HG02884 (cell line): Measurements from ENCODE around the gene SULT4A1.
"Not testable (repeated sequence)": the region's sequence is repeated elsewhere in the genome, so short reads cannot be mapped to it uniquely, and the experiment has no call there.

Experiments used
- ATAC-seq: cut with Tn5 transposase; IDR thresholded peaks from one replicate; pipeline ENCODE4 v1.9.1; 2021; ENCODE audit warnings: mild to moderate bottlenecking, moderate library complexity; ENCODE audit not compliant: unreplicated experiment

The SULT4A1 gene, protein sequence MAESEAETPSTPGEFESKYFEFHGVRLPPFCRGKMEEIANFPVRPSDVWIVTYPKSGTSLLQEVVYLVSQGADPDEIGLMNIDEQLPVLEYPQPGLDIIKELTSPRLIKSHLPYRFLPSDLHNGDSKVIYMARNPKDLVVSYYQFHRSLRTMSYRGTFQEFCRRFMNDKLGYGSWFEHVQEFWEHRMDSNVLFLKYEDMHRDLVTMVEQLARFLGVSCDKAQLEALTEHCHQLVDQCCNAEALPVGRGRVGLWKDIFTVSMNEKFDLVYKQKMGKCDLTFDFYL

DNA sequence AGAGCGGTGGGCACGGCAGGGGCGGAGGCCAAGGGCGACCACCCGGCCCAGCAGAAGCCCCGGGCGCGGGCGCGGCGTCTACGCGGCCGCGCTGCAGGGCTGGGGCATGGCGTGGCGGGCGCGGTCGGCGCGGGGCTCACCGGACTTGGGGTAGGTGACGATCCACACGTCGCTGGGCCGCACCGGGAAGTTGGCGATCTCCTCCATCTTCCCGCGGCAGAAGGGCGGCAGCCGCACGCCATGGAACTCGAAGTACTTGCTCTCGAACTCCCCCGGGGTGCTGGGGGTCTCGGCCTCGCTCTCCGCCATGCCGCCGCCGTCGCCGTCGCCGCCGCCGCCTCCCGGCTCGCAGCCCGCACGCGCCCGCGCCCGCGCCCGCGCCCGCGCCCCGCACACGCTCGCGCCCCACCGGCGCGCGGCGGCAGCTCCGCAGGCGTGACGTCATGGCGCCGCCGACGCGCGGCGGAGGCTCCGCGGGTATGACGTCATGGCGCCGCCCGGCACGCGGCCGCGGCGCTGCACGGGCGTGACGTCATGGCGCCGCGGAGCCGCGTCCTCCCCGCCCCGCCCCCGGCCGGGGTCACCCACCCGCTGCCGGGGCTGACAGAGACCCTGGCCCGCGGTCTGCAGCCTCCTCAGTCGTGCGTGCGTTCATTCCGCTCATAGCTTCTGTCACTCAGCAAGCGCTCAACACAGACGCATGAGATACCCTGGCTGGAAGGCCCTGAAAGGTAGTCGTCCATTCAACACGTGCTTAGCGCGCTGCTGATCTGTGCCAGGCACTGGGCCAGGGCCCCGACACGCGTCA lies at the start of gene SULT4A1:
TSS of gene SULT4A1 (minus strand) at position 440 of the 808 bp plus-strand sequence. CDS start at position 309, 131 bp downstream.
- no peak for ATAC-seq

GRCh38 chr22:43911351-43911750 lies 49.0 kb upstream of the SULT4A1 start:
- ATAC-seq = no peak

- no peak for ATAC-seq
Observed at GRCh38 chr22:43910178-43910695, 47.9 kb upstream of the SULT4A1 start.

GRCh38 chr22:43909708-43910107 lies 47.4 kb upstream of the SULT4A1 start:
- no peak for ATAC-seq

DNA sequence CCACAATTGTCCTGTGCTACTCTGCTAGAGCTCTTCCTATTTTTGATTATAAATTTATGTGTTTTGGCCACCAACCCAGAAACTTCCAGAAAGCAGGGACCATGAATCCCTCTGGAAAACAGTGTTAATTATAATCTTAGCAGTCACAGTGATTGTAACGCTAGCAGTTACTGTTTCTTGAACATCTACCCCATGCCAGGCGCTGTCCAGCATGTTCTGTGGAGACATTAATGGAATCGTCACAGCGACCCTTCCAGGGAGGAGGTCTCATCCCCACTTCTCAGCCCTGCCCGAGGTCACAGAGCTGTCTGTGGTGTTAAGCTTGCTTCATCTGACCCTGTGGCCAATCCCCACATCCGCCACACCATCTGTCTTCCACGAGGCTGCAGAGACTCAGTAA lies 43.4 kb upstream of the SULT4A1 start:
- ATAC-seq = no peak

- ATAC-seq = not testable (repeated sequence)
Observed at GRCh38 chr22:43904412-43904811, 42.1 kb upstream of the SULT4A1 start.

- ATAC-seq = not testable (repeated sequence)
Observed at GRCh38 chr22:43903033-43903432, 40.7 kb upstream of the SULT4A1 start.

- no peak for ATAC-seq
Observed at GRCh38 chr22:43901976-43902643, 39.8 kb upstream of the SULT4A1 start.

- no peak for ATAC-seq
Observed at GRCh38 chr22:43900206-43900605, 37.9 kb upstream of the SULT4A1 start.

DNA sequence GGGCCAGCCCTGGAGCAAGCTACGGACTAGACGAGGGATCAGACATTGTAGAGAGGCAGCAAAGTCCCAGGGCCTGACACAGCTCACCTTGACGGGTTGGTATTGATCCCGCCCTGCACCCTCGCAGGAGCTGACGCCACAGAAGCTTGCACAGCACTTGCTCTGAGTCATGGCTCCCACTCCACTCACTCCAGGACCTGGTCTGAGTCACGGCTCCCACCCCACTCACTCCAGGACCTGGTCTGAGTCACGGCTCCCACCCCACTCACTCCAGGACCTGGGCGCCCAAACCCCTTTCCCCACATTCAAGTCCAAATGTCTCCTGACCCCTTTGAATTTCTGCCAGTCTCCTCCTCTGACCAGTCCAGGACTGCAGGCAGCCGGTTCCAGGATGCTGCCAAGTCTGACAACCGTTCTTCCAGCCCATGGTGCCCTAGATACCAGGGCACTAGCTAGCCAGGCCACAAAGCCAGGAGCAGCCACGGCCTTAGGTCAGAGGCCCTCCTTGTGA lies 35.5 kb upstream of the SULT4A1 start:
- ATAC-seq = no peak

DNA sequence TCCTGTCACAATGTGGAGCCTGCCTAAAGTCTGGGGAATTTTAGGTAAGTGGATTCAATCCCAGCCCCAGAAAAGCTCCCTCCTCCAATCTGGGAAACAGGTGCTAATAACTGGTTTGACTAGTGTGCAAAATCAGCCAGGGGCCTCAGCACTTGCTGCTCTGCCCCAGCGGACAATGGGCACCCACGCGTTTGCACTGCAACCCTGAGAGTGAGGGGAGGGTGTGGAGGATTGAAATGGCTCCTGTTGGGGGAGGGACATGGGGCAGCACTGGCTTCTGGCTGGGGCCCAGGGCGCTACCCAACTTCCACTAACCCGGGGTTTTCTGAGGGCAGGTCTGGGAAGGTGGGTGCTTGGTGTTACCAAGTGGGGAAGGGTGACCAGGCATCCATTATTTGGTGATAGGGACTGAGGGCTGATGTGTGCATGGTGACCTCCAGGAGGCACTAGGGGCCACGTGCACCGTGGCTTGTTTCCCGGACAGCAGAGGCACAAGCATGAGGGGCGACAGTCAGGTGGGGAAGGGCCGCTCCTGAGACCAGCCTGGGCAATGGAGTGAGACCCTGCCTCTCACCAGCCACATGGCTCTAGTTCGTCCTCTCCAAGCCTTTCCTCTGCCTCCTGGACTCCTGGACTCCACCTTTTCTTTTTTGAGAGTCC lies 33.8 kb upstream of the SULT4A1 start:
- no peak for ATAC-seq

DNA sequence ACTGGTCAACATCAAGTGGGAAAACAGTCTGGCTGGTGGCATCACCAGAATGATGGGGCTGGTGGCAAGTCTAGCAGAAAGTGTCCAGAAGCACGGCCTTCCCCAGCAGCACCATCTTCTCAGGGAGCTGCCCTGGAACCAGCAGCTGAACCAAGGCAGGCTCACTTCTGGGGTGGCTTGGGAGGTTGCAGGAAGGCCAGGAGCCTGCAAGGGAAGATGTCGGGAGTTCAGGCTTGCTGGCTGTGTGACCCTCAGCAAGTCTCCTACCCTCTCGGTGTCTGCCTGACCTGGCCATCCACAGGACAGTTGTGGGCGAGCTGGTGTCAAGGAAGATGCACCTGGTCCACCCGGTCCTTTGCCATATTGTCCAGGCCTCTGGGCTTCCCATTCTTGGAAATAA lies 31.8 kb upstream of the SULT4A1 start:
- no peak for ATAC-seq

- no peak for ATAC-seq
Observed at GRCh38 chr22:43893266-43893665, 31.0 kb upstream of the SULT4A1 start.

GRCh38 chr22:43892183-43892894 lies 30.0 kb upstream of the SULT4A1 start:
- ATAC-seq = no peak

- ATAC-seq = no peak
Observed at GRCh38 chr22:43891360-43892182, 29.3 kb upstream of the SULT4A1 start, which contains the start of gene PNPLA5. TSS of gene PNPLA5 (minus strand) at chr22:43892013. CDS start at chr22:43891880, 133 bp downstream.

DNA sequence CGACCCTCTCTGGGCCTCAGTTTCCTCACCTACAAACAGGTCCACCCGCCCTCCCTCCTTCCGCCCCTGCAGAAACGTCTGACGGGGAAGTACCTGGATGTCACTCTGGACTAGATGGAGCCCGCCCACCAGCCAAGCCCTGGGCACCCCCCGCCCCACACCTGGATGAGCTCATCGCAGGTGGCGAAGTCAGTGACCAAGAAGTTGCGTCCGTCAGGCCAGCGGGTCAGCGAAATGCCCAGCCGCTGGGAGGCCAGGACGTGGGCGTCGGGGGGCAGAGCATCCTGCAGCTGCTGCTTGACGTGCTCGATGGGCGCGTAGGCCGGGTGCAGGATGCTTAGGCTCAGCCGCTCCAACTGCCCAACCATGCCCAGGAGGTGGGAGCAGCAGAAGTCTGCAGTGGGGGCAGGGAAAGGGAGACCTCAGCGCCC lies 28.6 kb upstream of the SULT4A1 start:
- ATAC-seq = no peak

- ATAC-seq = no peak
Observed at GRCh38 chr22:43889860-43890253, 27.5 kb upstream of the SULT4A1 start.

DNA sequence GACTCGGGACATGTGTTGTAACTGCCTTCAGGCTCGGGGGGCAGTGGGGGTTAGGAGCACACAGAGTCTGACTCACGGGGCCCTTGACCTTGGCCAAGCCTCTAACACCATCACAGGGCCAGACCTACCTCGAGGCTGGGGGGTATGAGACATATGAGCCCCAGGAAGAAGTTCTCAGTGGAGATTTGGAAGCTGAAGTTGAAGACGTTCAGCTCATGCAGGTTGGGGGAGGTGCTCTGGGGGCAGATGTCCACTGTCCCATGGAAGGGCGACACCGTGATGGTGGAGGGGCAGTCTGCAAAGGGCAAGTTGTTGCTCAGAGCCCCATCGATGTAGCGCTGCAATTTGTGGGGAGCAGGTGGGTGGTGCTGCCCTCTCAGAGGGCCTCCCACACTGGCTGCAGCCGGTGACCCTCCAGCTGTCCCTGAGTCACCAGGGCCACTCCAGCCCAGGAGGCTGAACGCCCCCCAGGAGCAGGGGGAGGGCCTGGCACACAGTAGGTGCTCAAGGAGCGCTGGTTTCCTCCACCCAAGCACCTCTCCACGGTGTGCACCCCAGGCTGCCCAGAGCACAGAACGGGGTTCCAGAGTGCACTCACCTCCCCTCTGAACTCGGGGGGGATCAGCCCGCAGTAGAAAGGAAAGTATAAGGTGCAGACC lies 27.0 kb upstream of the SULT4A1 start:
- ATAC-seq = no peak

DNA sequence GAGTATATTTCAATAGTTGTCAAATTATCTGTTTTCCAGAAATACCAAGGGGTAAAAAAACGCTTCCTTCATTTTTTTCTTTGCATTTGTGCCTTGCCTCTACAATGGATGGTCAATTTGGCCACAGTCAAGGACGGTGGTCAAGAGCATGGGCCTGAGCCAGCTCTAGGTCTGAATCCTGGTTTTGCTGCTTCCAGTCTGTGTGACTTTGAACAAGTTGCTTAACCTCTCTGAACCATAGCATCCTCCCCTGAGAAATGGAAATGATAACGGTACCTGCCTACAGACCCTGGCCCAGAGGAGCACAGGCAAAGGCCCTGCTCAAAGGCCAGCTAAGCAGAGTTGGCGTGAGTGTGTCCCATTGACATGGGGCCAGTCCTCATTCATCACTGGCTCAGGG lies 26.4 kb upstream of the SULT4A1 start:
- ATAC-seq = no peak
